ENCODE data around the gene INHBC.

GRCh38 chr12:57474862-57475261, 40.3 kb downstream of the INHBC start:
- TF ChIP-seq CTCF (IDR thresholded peaks at IDR 0.05): no peak
- TF ChIP-seq EZH2 (IDR thresholded peaks at IDR 0.05; ENCODE audit: borderline replicate concordance, insufficient read depth, low read depth, low read length, poor library complexity, severe bottlenecking): no peak

Measured in B cell (primary cell).